HG02981 (cell line): ENCODE measurements around the gene UBE2L6.

Experiments used
- ATAC-seq: cut with Tn5 transposase; IDR thresholded peaks from one replicate; pipeline ENCODE4 v1.9.1; 2021; ENCODE audit warnings: mild to moderate bottlenecking, moderate library complexity; ENCODE audit not compliant: unreplicated experiment

The UBE2L6 gene

GRCh38 chr11:57501953-57502352, 65.5 kb downstream of the UBE2L6 start:
- no peak for ATAC-seq
